Loucy (cell line): ENCODE data around the gene SCML2.

Experiments
- EZH2phosphoT487 ChIP-seq: fragments of 200-600 bp; IDR thresholded peaks from 2 replicates; pipeline ENCODE4 v1.6.1; 2018; ENCODE audit warnings: antibody characterized with exemption, mild to moderate bottlenecking, moderate library complexity, borderline replicate concordance
- TF ChIP-seq, protein P1 (sequence below): fragments of 200-600 bp; sonication (generic); conservative IDR thresholded peaks from 2 replicates; pipeline ENCODE4 v1.5.1; 2014; ENCODE audit warnings: mild to moderate bottlenecking, antibody characterized with exemption, low read length

DNA sequence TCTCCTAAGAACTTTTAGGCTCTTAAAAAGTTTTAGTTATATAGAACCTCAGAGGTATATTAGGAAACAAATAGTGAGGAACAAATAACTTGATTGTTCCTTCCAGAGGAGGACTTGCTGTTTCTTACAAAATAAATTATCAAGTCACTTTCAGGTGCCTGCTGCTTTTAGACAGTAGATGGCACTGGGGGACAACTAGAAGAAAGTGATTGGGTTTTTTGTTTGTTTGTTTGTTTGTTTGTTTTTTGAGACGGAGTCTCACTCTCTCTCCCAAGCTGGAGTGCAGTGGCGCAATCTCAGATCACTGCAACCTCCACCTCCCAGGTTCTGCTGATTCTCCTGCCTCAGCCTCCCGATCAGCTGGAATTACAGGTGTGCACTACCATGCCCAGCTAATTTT, 35.5 kb upstream of the SCML2 start:
- TF ChIP-seq, protein P1, sequence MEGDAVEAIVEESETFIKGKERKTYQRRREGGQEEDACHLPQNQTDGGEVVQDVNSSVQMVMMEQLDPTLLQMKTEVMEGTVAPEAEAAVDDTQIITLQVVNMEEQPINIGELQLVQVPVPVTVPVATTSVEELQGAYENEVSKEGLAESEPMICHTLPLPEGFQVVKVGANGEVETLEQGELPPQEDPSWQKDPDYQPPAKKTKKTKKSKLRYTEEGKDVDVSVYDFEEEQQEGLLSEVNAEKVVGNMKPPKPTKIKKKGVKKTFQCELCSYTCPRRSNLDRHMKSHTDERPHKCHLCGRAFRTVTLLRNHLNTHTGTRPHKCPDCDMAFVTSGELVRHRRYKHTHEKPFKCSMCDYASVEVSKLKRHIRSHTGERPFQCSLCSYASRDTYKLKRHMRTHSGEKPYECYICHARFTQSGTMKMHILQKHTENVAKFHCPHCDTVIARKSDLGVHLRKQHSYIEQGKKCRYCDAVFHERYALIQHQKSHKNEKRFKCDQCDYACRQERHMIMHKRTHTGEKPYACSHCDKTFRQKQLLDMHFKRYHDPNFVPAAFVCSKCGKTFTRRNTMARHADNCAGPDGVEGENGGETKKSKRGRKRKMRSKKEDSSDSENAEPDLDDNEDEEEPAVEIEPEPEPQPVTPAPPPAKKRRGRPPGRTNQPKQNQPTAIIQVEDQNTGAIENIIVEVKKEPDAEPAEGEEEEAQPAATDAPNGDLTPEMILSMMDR = peak; percentile 24; the same call in 1 of the 2 replicates
- TF ChIP-seq EZH2phosphoT487 = no peak
